Activated CD8-positive, alpha-beta memory T cell treated with anti-CD3 and anti-CD28 coated beads, Interleukin-2, amount 50 U/mL, for 24 hours (primary cell): Measurements from ENCODE around the gene DIRAS1.
"Not testable (repeated sequence)": the region's sequence is repeated elsewhere in the genome, so short reads cannot be mapped to it uniquely, and the experiment has no call there.

Source experiments
- DNase-seq: peaks from one replicate; pipeline ENCODE4 v3.0.0-alpha.2; 2020; ENCODE audit errors: extremely low read depth

DIRAS1 gene

GRCh38 chr19:2711172-2711874 is 9.8 kb downstream of the DIRAS1 start:
- DNase-seq: no peak

- no peak for DNase-seq
Measured at GRCh38 chr19:2706251-2706650, 14.9 kb downstream of the DIRAS1 start.

- no peak for DNase-seq
Measured at GRCh38 chr19:2703691-2704216, 17.4 kb downstream of the DIRAS1 start.

GRCh38 chr19:2703077-2703437 is 18.1 kb downstream of the DIRAS1 start:
- no peak for DNase-seq

- peak; percentile 79 for DNase-seq
Measured at GRCh38 chr19:2702170-2703076, 18.7 kb downstream of the DIRAS1 start, which contains the start of gene GNG7. TSS of gene GNG7 (minus strand) at chr19:2702694. CDS start at chr19:2520688, 182,006 bp downstream.

- DNase-seq: no peak
Measured at GRCh38 chr19:2701361-2702169, 19.6 kb downstream of the DIRAS1 start.

- no peak for DNase-seq
Measured at GRCh38 chr19:2700660-2701360, 20.4 kb downstream of the DIRAS1 start.

- no peak for DNase-seq
Measured at GRCh38 chr19:2699413-2700140, 21.6 kb downstream of the DIRAS1 start.

- DNase-seq: no peak
Measured at GRCh38 chr19:2694196-2694595, 27.0 kb downstream of the DIRAS1 start.

- no peak for DNase-seq
Measured at GRCh38 chr19:2693492-2694160, 27.5 kb downstream of the DIRAS1 start.

GRCh38 chr19:2691951-2692350 is 29.2 kb downstream of the DIRAS1 start:
- DNase-seq: no peak

- no peak for DNase-seq
Measured at GRCh38 chr19:2690856-2691255, 30.3 kb downstream of the DIRAS1 start.

GRCh38 chr19:2686360-2686759 is 34.8 kb downstream of the DIRAS1 start:
- DNase-seq: no peak

- no peak for DNase-seq
Measured at GRCh38 chr19:2685204-2685704, 35.9 kb downstream of the DIRAS1 start.

GRCh38 chr19:2683430-2684003 is 37.7 kb downstream of the DIRAS1 start:
- no peak for DNase-seq

- no peak for DNase-seq
Measured at GRCh38 chr19:2680808-2681207, 40.4 kb downstream of the DIRAS1 start.

- no peak for DNase-seq
Measured at GRCh38 chr19:2679439-2679838, 41.7 kb downstream of the DIRAS1 start.

- DNase-seq: not testable (repeated sequence)
Measured at GRCh38 chr19:2678948-2679347, 42.2 kb downstream of the DIRAS1 start.

GRCh38 chr19:2678044-2678671 is 43.0 kb downstream of the DIRAS1 start:
- DNase-seq: no peak
